Measurements from ENCODE around the gene ATG16L2. TPM values are rescaled to one million over a fixed set of nuclear protein-coding genes. Genes with fewer than 3 reads are reported as not detected.
"Not testable (repeated sequence)": the region's sequence is repeated elsewhere in the genome, so short reads cannot be mapped to it uniquely, and the experiment has no call there.

Gene ATG16L2
- total RNA-seq, 3 donors from 2014 or later: 37.7 to 64.3 (median 52.5) TPM

- TF ChIP-seq, protein P1, sequence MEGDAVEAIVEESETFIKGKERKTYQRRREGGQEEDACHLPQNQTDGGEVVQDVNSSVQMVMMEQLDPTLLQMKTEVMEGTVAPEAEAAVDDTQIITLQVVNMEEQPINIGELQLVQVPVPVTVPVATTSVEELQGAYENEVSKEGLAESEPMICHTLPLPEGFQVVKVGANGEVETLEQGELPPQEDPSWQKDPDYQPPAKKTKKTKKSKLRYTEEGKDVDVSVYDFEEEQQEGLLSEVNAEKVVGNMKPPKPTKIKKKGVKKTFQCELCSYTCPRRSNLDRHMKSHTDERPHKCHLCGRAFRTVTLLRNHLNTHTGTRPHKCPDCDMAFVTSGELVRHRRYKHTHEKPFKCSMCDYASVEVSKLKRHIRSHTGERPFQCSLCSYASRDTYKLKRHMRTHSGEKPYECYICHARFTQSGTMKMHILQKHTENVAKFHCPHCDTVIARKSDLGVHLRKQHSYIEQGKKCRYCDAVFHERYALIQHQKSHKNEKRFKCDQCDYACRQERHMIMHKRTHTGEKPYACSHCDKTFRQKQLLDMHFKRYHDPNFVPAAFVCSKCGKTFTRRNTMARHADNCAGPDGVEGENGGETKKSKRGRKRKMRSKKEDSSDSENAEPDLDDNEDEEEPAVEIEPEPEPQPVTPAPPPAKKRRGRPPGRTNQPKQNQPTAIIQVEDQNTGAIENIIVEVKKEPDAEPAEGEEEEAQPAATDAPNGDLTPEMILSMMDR (IDR thresholded peaks at IDR 0.05): no peak
- no peak for DNase-seq
- no peak overlapping the region for H3K4me3 ChIP-seq
- intact Hi-C loops (cut with DNase I, micrococcal nuclease): no loop called here
- H3K9me3 ChIP-seq: no peaks in the 10 kb centered on the region
- ATAC-seq: no peak
- H3K36me3 ChIP-seq (ENCODE audit: low read depth): no peaks in the 10 kb centered on the region
- peaks cover 8% of the 10 kb centered on the region for H3K4me1 ChIP-seq (ENCODE audit: low read depth)
Observed at GRCh38 chr11:72826942-72827480, 12.8 kb downstream of the ATG16L2 start.

DNA sequence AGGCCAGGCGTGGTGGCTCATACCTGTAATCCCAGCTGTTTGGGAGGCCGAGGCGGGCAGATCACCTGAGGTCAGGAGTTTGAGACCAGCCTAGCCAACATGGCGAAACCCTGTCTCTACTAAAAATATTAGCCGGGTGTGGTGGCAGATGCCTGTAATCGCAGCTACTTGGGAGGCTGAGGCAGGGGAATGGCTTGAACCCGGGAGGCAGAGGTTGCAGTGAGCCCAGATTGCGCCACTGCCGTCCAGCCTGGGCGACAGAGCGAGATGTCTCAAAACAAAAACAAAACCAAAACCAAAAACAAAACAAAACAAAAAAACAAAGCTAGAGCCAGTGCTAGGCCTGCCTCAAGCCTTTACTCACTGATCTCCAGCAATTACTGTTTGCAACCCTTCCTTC, 13.4 kb downstream of the ATG16L2 start:
- ATAC-seq; H3K4me1 ChIP-seq (ENCODE audit: low read depth); H3K36me3 ChIP-seq (ENCODE audit: low read depth); intact Hi-C loops (cut with DNase I, micrococcal nuclease); DNase-seq; H3K4me3 ChIP-seq; H3K9me3 ChIP-seq: not testable (repeated sequence)

- no peaks in the 10 kb centered on the region for H3K9me3 ChIP-seq
- no peak for ATAC-seq
- peaks cover 8% of the 10 kb centered on the region for H3K4me1 ChIP-seq (ENCODE audit: low read depth)
- TF ChIP-seq, protein P1 (IDR thresholded peaks at IDR 0.05): no peak
- H3K4me3 ChIP-seq: no peak overlapping the region
- intact Hi-C loops (cut with DNase I, micrococcal nuclease): no loop called here
- DNase-seq: no peak
- H3K36me3 ChIP-seq (ENCODE audit: low read depth): no peaks in the 10 kb centered on the region
Observed at GRCh38 chr11:72828081-72828567, 13.9 kb downstream of the ATG16L2 start.

GRCh38 chr11:72828692-72829101, 14.5 kb downstream of the ATG16L2 start:
- Histone ChIP-seq H3K9me3 (no peaks in the 10 kb centered on the region), H3K36me3 (ENCODE audit: low read depth) (no peaks in the 10 kb centered on the region), H3K4me1 (ENCODE audit: low read depth) (peaks cover 8% of the 10 kb centered on the region), H3K4me3 (no peak overlapping the region)
- ATAC-seq: no peak
- DNase-seq: no peak
- intact Hi-C loops (cut with DNase I, micrococcal nuclease): no loop called here
- TF ChIP-seq, protein P1 (IDR thresholded peaks at IDR 0.05): no peak

DNA sequence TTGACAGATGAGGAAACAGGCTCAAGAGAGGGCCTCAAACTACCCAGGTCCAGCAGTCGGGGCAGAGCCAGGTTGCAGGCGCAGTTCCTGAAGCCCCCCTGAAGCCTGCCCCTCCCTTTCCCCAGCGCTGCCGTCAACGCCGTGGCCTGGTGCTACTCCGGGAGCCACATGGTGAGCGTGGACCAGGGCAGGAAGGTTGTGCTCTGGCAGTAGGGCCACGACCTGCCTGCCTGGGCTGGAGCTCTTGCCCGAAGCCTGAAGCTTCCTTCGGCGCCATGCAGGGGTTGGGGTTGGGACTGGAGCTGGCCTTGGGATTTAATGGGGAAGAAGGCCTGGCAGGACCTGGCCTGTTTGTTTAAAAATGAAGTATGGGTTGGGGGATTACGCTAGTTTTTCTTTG, 15.0 kb downstream of the ATG16L2 start:
- Histone ChIP-seq H3K4me3 (no peak overlapping the region), H3K4me1 (ENCODE audit: low read depth) (peaks cover 8% of the 10 kb centered on the region), H3K9me3 (no peaks in the 10 kb centered on the region), H3K36me3 (ENCODE audit: low read depth) (no peaks in the 10 kb centered on the region)
- DNase-seq (no peak), ATAC-seq (no peak)
- TF ChIP-seq, protein P1 (IDR thresholded peaks at IDR 0.05): no peak
- intact Hi-C loops (cut with DNase I, micrococcal nuclease): no loop called here

GRCh38 chr11:72829884-72830533, 15.8 kb downstream of the ATG16L2 start:
- no peaks in the 10 kb centered on the region for H3K36me3 ChIP-seq (ENCODE audit: low read depth)

More at GRCh38 chr11:72829884-72830533, 15.8 kb downstream of the ATG16L2 start:
- ATAC-seq (no peak), DNase-seq (no peak)
- Histone ChIP-seq H3K4me3 (no peak overlapping the region), H3K4me1 (ENCODE audit: low read depth) (peaks cover 8% of the 10 kb centered on the region), H3K9me3 (no peaks in the 10 kb centered on the region)
- TF ChIP-seq, protein P1 (IDR thresholded peaks at IDR 0.05): no peak
- intact Hi-C loops (cut with DNase I, micrococcal nuclease): loop anchor here (2.0 to 5.0 kb wide), 3 partner anchors 349 to 413 kb away; no protein-coding TSS in a partner anchor

Measured in mucosa of descending colon (tissue), 3 donors.